Activated CD8-positive, alpha-beta memory T cell treated with anti-CD3 and anti-CD28 coated beads for 24 hours (primary cell): Measurements from ENCODE around the gene UBR1.
"Not testable (repeated sequence)": the region's sequence is repeated elsewhere in the genome, so short reads cannot be mapped to it uniquely, and the experiment has no call there.

Experiments used
- DNase-seq: peaks from one replicate; pipeline ENCODE4 v3.0.0-alpha.2; 2020

The UBR1 gene

DNA sequence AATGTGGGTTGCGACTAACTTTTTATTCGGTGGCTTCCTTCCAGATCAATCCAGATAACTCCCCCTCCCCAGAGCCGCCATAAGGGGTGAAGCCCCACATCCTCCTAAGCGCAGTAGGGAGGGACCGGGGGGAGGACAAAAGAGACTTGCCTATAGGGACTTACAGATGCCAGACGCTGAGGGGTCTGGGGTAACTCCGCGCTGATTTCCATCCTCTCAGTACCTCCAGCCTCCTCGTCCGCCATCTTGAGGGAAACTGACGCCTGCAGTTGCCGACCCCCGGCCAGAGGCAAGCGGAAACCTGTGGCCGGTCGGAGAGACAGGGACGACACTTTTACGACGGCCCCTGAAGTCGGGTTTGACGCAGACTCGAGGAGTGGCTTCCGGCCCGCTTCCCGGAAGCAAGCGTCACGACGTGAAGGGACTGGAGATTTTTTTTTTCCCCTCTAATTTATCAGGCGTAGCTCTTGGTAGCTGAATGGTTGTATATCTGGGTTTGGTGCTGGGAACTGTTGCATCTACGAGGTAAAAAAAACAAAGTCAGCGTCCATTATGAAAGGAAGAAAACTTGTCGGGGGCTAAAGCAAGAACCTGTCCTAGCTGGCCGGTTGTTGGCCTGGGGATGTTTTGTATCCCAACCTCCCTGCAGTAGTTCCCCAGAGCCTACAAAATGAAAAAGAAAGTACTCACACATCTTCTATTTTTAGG is at the start of gene UBR1:
Gene UBR1 (minus strand): TSS at position 261 of the 708 bp plus-strand sequence. CDS start 16 bp downstream, at position 245.
- peak; percentile 92 for DNase-seq

DNA sequence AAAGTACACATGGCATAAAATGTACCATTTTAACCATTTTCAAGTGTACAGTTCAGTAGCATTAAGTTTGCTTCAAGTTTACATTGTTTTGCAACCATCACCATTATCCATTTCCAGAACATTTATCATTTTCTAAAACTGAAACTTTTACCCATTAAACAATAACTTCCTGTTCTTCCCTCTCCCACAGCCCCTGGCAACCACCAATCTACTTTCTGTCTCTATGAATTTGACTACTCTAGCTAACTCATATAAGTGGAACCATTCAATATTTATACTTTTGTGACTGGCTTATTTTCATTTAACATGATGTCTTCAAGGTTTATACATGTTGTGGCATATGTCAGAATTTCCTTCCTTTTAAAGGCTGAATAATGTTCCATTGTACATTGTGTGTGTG is 47.4 kb upstream of the UBR1 start:
- no peak for DNase-seq

DNA sequence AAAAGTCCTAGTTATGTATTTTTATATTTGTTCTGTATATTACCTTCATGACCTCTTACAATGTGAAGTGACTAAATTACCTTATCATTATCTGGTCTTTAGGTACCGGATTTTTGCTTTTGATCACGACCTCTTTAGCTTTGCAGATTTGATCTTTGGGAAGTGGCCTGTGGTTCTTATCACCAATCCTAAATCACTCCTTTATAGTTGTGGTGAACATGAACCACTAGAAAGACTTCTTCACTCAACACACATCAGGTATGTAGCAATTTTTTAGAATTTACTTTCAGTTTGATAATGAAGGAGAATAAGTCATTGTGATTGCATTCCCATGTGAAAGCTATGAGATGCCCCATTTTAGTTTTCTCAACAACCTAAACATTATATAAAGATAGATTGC is 45.9 kb upstream of the UBR1 start:
- no peak for DNase-seq

DNA sequence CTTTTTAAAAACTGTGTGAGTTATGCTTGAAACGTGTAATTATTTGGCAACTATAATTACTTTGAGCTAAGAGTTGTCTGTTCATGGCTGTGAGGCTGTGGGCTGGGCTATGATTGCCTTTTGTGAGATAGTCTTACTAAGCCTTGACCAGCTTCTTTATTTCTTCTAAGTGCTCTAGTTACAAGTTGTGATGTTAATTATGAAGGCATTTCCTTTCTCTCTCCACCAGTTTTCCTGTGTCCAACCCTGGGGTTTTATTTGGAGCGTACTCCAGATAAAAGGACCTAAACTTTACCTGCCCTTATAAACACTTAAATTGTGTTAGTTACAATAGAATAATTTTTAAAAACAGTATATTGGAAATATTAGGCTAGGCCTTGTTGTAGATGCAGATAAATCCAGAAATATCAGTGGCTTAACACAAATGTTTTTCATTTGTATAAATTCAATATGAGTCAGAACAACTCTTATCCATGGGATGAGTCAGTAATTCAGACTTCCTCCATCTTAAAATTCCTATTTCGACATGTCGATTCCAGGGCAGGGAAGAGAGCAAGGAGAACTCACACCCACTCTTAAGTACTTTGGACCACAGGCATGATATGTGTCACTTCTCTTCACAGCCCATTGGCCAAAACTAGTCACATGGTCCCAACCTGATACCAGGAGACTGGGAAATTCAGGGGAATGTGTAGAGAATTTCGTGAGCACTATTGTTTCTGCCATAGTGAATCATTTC is 44.5 kb upstream of the UBR1 start:
- no peak for DNase-seq

DNA sequence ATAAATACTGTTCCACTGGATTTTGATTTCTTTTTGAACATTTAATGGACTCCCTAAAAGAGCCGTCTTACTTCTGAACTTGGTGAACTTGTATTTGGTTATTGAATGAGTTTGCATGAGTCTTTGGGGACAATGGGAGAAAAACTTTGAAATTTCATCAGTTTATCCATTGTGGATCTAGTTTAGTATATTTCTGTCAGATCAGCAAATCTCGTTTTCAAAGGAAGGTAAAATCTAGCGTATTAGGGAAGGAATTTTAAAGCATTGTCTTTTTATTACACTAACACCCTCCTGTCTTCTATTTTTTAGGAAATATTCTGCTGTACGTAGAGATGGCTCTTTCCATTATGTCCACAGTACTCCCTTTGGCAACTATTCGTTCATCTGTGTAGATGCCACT is 40.3 kb upstream of the UBR1 start:
- no peak for DNase-seq

DNA sequence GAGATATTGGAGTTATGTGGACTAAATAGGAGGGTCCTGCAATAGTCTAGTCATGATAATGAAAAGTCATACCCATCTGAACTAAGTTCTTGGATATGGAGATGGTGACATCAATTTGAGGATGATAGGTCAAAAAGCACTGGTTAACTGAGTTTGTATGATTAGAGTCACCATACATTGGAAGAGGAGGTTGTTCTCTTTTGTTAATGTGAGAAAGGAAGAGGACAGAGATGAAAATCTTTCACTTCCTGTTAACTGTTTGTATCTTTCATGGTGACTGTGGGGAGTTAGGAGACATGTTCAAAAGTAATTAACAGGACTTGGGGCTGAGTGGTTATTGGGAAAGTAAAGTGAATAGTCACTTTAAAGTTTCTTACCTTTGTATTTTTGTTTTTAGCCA is 38.7 kb upstream of the UBR1 start:
- DNase-seq: no peak

DNA sequence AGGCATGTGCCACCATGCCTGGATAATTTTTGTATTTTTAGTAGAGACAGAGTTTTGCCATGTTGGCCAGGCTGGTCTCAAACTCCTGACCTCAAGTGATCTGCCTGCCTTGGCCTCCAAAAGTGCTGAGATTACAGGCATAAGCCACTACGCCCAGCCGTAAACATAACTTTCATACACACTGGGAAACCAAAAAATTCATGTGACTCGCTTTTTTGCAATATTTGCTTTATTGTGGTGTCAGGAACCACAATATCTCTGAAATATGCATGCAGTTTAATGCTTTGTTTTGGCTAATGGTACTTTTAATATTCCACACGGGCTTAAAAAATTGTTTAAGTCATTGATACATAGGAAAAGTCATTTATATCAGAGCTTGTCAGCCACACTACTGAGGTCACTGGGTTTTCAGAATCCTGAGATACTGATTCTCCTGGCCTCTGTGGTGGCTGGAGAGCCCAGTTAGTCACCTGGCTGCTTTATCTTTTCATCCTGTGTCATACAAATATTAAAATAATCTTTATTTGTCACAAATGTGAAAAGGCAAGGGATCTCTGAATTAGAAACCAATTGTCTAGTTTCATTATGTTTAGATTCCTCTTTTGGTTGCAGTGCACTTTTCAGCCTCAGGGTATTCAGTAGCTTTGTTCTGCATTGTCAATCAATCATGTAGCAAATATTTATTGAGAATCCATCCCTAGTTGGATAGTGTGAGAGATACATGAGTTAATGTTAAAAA is 37.5 kb upstream of the UBR1 start:
- no peak for DNase-seq

DNA sequence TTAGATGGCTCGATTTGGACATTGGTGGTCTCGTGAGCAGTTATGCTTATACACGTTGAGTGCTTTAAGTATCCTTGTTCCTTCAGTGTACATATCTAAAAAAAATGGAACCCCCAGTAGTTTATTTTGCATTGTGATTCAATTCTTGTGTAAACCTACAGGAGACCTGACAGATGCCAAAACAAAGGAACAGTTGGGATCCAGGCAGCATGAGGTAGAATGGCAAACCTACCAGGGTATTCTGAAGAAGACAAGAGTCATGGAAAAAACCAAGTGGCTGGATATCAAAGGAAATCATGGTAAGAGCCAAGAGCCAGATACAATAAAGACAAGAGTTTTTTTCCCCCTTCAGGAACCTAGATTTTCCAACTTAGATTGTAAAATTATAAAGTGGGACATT is 29.5 kb upstream of the UBR1 start:
- no peak for DNase-seq

DNA sequence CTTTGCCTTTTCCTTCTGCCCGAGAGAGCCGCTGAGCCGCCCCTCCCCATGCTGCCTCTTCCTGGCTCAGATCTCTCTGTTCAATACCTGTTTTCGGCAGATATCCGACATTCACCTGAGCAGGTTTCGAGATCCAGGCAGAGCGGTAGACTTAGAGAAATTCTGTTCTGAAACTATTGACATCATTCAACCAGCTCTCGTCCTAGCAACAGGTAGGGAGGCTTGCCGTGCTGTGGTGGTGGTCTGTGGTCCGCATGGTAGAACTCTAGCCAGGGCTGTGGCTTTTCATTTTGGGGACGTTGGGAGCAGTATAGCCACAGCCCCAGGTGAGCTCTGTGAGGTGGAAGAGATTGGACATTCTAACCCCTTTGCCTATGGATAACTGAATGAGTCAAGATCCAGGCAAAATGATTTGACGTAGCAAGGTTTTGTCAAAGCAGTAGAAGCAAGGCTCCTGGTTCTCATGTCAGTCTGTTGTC is 28.4 kb upstream of the UBR1 start:
- DNase-seq: no peak

DNA sequence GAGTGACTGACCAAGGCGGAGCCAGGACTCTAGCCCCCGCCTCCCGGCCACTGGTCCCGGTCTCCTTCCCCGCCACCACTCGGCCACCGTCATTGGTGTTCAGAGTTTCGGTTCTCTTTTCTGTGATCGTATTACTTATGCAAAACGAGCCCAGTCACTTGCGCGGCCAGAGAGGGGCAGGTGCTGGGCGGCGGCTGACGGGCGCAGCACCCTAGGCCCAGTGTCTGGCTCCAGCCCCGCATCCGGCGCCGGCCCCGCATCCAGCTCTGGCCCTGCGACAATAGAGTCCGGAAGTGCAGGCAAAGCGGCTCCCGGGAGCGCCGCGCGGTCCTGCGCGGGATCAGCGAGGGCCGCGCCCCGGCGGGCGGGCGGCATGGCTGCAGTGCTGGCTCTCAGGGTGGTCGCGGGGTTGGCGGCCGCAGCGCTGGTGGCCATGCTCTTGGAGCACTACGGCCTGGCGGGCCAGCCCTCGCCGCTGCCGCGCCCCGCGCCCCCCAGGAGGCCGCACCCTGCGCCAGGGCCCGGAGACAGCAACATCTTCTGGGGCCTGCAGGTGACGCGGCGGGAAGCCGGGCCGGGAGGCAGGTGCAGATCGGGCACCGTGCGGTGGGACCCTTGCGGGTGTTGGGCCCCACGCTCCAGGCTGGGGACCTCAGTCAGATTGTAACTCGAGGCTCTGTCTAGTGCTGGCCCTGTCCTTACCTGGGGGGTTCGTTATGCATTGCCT is 27.8 kb upstream of the UBR1 start, which contains the start of gene TMEM62:
Gene TMEM62 (plus strand): TSS at position 157 of the 727 bp plus-strand sequence. CDS start 217 bp downstream, at position 374.
- peak; percentile 84 for DNase-seq

DNA sequence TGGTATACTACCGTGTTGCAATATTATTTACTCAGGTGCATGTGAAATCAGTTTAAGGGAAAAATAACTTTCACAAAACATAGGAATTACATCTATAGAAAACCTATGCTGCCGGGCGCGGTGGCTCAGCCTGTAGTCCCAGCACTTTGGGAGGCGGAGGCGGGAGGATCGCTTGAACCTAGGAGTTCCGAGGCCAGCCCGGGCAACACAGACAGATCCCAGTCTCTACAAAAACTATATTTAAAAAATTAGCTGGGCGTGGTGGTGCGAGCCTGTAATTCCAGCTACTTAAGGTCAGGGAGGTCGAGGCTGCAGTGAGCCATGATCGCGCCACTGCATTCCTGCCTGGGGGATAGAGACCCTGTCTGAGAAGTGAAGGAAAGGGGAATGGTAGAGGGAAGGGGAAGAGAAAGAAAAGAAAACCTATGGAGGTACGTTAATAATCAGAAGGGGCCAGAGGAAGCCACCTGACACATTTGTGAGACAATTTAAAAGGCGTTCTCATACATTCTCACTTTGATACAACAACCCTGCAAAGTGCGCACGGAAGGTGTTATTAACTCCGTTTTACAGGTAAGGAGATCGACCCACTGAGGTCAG is 27.1 kb upstream of the UBR1 start:
- no peak for DNase-seq

DNA sequence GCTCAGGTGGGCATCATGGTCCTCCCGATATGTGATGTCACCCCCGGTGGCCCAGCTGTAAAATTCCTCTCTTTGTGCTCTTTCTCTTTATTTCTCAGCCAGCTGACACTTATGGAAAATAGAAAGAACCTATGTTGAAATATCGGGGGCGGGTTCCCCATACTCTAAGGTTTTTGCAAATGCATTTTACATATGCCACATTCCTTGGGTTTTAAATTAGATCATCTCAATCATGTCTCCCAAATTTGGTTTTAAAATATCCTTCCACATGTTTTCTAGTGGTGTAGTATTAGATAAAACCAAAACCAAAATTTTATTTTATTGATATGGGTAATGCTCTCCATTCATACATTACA is 23.1 kb upstream of the UBR1 start:
- DNase-seq: no peak

DNA sequence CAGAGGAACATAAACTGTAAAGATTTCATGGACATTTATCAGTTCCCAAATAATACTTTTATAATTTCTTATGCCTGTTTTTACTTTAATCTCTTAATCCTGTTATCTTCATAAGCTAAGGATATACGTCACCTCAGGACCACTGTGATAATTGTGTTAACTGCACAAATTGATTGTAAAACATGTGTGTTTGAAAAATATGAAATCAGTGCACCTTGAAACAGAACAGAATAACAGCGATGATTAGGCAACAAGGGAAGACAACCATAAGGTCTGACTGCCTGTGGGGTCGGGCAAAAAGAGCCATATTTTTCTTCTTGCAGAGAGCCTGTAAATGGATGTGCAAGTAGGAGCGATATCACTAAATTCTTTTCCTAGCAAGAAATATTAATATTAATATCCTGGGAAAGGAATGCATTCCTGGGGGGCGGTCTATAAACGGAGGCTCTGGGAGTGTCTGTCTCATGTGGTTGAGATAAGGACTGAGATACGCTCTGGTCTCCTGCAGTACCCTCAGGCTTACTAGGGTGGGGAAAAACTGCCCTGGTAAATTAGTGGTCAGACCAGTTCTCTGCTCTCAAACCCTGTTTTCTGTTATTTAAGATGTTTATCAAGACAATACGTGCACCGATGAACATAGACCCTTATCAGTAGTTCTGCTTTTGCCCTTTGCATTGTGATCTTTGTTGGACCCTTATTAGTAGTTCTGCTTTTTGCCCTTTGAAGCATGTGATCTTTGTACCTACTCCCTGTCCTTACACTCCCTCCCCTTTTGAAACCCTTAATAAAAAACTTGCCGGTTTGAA is 22.5 kb upstream of the UBR1 start:
- DNase-seq: not testable (repeated sequence)

DNA sequence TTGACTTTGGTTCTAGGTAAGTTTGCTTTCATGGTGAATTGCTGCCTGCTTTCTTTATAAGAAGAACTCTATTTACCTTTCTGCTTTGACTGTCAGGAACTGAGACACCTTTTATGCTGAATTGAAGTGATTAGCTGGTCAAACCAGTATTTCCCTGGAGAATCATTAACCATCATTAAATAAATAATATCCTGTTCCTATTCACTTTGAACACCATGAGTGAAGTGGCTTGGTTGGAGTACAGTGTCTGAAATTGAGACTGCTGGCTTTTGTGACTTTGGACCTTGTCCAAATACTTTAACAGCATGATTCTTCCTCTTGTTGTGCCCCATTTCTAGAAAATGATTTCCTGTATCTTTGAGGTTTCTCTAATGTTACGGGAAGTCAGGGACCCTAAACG is 21.9 kb upstream of the UBR1 start:
- DNase-seq: no peak

DNA sequence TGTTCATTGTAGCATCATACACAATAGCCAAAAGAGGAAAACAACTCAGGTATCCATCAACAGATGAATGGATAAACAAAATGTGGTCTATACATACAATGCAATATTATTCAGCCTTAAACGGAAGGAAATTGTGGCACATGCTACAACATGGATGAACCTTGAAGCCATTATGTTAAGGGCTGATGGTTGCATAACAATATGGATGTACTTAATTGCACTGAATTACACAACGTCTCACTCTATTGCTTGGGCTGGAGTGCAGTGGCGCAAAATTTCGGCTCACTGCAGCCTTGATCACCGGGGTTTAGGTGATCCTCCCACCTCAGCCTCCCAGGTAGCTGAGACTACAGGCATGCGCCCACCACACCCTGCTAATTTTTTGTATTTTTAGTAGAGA is 20.5 kb upstream of the UBR1 start:
- DNase-seq: no peak

DNA sequence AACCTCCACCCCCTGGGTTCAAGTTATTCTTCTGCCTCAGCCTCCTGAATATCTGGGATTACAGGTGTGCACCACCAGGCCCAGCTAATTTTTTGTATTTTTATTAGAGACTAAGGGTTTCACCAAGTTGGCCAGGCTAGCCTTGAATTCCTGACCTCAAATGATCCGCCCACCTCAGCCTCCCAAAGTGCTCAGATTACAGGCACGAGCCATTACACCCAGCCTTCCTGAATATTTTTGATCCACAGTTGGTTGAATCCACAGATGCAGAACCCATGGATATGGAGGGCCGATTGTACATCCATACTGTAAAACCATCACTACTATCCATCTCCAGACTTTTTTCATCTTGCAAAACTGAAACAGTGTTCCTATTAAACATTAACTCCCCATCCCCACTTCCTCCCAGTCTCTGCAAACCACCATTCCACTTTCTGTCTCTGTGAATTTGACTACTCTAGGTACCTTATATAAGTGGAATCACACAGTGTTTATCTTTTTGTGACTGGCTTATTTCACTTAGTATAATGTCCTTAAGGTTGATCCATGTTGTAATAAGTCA is 19.3 kb upstream of the UBR1 start:
- DNase-seq: no peak

DNA sequence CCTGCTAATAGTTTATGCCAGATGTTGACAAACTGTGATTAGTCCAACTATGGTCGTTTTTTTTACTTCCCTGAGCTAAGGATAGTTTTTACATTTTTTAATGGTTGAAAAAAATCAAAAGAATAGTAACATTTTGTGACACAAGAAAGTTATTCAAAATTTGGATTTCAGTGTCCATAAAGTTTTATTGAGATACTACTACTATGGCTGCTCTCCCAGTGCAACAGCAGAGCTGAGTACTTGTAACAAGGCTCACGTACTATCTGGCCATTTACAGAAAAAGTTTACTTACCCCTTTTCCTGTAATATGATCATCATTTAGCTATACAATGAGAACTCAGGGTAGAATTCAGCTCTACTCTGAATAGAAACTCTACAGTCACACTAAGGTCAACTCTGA is 16.0 kb upstream of the UBR1 start:
- no peak for DNase-seq

DNA sequence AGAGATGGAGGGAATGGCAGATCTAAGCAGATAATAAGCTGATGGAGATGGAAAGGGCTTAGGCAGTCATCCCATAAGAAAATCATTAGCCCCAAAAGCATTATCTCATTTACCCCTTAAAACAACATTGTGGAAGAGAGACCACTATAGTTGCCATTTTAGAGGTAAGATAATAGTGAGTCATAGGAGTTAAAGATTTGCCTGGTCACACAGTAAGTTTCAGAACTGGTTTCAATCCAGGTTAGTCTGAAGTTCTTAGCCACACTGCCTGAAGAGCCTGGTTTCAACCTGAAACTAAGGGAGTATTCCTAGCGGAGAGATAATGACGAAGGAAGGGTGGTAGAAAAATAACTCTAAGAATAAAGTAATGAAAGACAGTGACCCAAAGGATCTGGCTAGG is 13.0 kb upstream of the UBR1 start:
- DNase-seq: no peak

DNA sequence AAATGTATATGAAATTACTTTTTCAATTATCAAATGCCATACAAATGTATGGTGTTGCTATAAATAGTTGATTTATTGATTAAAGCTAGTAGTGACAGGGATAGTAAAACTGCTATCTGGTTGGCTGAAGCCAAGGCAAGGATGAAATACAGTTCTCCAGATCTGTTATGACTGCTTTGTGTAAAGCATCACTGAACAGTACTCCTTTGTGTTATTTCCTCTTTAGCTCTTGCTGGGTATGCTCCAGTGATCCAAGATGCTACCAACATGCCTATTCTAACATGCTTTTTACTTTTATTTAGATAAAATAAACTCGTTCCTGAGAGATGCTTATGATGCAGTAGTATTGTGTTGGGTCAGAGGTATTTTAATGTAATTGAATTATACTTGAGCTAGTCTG is 12.4 kb upstream of the UBR1 start:
- DNase-seq: no peak

DNA sequence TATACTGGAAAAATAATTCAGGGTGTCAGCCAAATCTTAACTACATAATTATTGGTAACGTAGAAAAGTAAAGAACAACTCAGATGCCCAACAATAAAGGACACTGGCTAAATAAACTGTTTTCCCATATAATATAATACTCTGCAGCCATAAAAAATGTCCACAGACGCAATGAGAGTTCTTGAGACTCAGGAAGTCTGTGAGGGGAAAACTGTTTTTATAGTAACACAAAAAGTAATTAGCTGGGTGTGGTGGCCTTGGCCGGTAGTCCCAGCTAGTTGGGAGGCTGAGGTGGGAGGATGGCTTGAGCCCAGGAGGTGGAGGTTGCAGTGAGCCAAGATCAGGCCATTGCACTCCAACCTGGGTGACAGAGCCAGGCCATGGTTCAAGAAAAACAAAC is 5.5 kb upstream of the UBR1 start:
- no peak for DNase-seq

DNA sequence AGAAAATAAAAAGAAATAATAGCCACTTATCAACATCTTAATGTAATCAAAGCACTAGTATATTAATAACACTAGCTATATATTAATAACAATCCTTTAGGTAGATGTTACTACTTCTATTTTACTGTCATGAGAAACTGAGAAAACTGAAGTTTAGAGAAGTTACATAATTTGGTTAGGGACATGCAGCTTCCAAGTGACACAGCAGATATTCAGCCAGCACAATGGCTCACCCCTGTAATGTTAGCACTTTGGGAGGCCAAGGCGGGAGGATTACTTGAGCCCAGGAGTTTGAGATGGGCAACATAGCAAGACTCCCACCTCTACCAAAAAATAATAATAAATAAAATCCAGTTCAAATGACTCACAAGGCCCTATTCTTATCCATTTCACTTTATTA is 1.9 kb upstream of the UBR1 start:
- DNase-seq: no peak

DNA sequence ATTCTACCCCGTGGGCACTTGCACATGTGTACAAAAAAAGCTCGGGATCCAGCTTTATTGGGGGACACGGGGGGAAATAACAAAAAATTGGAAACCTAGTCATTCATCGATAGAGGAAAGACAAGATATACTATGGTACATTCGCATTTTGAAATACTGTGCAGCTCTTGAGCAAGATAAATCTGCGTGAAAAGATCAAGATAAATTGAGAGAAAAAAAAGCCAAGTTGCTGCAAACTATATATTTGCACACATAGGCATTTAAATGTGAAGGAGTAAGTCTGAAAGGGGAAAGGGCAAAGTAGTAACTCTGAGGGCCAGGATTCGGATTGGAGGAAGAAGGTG is 620 bp upstream of the UBR1 start:
- DNase-seq: no peak
